Measurements from ENCODE around the gene HS2ST1. TPM values are rescaled to one million over a fixed set of nuclear protein-coding genes. Genes with fewer than 3 reads are reported as not detected.

Gene HS2ST1
- total RNA-seq, 4 donors from 2014 or later, result 11.7 to 25.3 (median 16.9) TPM

GRCh38 chr1:87089823-87090222, 175.4 kb downstream of the HS2ST1 start:
- no peak for ATAC-seq (ENCODE audit: low FRiP score)
- TF ChIP-seq CTCF (IDR thresholded peaks at IDR 0.05), result no peak
- no peak for DNase-seq (ENCODE audit: low spot score)

GRCh38 chr1:87091425-87091824, 177.0 kb downstream of the HS2ST1 start:
- ATAC-seq (ENCODE audit: low FRiP score), result no peak
- TF ChIP-seq CTCF (IDR thresholded peaks at IDR 0.05), result no peak
- DNase-seq (ENCODE audit: low spot score), result no peak

- no peak for ATAC-seq (ENCODE audit: low FRiP score)
- no peak for DNase-seq (ENCODE audit: low spot score)
- TF ChIP-seq CTCF (IDR thresholded peaks at IDR 0.05), result no peak
These were observed 178.4 kb downstream of the HS2ST1 start for GRCh38 chr1:87092846-87093245.

GRCh38 chr1:87093286-87093685, 178.9 kb downstream of the HS2ST1 start:
- no peak for DNase-seq (ENCODE audit: low spot score)
- no peak for ATAC-seq (ENCODE audit: low FRiP score)
- no peak for TF ChIP-seq CTCF (IDR thresholded peaks at IDR 0.05)

- ATAC-seq (ENCODE audit: low FRiP score), result no peak
- no peak for TF ChIP-seq CTCF (IDR thresholded peaks at IDR 0.05)
- DNase-seq (ENCODE audit: low spot score), result no peak
These were observed 179.8 kb downstream of the HS2ST1 start for GRCh38 chr1:87094238-87094637.

GRCh38 chr1:87100271-87100670, 185.8 kb downstream of the HS2ST1 start:
- no peak for DNase-seq (ENCODE audit: low spot score)
- ATAC-seq (ENCODE audit: low FRiP score), result no peak
- no peak for TF ChIP-seq CTCF (IDR thresholded peaks at IDR 0.05)

- ATAC-seq (ENCODE audit: low FRiP score), result no peak
These were observed 188.6 kb downstream of the HS2ST1 start for GRCh38 chr1:87103074-87103473.

More at GRCh38 chr1:87103074-87103473, 188.6 kb downstream of the HS2ST1 start:
- DNase-seq (ENCODE audit: low spot score), result no peak
- TF ChIP-seq CTCF (IDR thresholded peaks at IDR 0.05), result no peak
